GM21447 (cell line): ENCODE results near the gene CD160.
"Not testable (repeated sequence)": the region's sequence is repeated elsewhere in the genome, so short reads cannot be mapped to it uniquely, and the experiment has no call there.

Experiments
- ATAC-seq: cut with Tn5 transposase; IDR thresholded peaks from one replicate; pipeline ENCODE4 v1.9.1; 2021; ENCODE audit not compliant: unreplicated experiment

Gene CD160

DNA sequence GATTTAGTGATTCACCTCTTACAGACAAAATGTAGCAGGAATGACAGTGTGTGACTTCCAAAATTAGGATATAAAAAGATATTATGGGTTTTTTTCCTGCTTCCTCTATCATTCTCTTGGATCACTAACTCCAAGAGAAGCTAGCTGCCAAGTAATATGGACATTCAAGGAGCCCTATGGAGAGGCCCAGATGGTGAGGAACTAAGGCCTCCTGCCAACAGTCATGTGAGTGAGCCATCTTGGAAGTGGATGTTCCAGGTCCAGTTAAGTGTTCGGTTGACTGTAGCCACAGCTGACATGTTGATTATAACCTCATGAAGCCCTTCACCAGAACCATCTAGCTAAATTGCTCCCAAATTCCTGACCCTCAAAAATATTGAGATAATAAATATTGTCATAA, 38.8 kb downstream of the CD160 start:
- ATAC-seq: no peak

DNA sequence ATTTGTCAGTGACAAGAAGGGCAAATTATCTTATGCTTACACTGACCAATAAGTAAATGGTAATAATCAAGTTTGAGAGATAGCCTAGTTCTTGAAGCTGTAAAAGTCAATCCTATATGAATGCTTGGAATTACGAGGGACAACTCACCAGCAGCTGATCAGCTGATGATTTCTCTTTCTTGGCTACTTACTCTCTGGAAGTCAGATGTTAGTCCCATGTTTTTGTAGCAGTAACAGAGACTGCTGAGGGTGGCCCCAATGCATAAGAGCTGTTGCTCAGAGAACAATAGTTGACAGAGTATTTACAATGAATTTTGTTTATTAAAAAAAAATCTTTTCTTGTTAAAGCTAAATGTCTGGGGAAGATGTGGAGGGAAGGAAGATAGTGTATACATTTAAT, 39.3 kb downstream of the CD160 start:
- ATAC-seq: no peak

DNA sequence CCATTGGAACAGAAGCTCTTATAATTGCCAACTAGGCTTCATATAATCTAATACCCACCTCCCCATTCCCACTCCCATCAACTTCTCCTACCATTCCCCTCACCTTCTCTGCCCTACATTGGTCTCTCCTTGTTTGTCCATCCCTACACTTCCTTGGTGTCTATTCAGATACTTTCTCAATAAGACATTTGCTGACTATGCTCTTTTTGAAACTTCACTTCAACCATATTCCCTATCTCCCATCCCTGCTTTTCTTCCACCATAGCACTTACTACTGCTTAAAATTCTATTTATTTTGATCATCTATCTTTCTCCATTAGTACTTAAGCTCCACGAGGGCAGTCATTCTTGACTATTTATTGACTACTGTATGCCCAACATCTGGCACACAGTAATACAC, 40.4 kb downstream of the CD160 start:
- no peak for ATAC-seq

DNA sequence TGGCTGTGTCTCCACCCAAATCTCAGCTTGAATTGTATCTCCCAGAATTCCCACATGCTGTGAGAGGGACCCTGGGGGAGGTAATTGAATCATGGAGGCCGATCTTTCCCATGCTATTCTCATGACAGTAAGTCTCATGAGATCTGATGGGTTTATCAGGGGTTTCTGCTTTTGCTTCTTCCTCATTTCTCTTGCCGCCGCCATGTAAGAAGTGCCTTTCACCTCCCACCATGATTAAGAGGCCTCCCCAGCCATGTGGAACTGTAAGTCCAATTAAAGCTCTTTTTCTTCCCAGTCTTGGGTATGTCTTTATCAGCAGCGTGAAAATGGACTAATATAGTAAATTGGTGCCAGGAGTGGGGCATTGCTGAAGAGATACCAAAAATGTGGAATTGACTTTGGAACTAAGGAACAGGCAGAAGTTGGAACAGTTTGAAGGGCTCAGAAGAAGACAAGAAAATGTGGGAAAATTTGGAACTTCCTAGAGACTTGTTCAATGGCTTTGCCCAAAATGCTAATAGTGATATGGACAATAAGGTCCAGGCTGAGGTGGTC, 41.2 kb downstream of the CD160 start:
- not testable (repeated sequence) for ATAC-seq

DNA sequence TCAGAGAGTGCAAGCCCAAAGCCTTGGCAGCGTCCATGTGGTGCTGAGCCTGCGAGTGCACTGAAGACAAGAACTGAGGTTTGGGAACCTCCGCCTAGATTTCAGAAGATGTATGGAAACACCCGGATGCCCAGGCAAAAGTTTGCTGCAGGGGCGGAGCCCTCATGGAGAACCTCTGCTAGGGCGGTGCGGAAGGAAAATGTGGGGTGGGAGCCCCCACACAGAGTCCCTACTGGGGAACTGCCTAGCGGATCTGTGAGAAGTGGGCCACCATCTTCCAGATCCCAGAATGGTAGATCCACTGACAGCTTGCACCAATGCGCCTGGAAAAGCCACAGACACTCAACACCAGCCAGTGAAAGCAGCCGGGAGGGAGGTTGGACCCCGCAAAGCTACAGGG, 42.2 kb downstream of the CD160 start:
- ATAC-seq: not testable (repeated sequence)

DNA sequence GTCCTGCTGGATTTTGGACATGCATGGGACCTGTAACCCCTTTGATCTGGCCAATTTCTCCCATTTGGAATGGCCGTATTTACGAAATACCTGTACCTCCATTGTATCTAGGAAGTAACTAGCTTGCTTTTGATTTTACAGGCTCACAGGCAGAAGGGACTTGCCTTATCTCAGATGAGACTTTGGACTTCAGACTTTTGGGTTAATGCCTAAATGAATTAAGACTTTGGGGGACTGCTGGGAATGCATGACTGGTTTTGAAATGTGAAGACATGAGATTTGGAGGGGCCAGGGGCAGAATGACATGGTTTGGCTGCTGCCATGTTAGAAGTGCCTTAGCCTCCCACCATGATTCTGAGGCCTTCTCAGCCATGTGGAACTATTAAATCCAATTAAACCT, 42.7 kb downstream of the CD160 start:
- not testable (repeated sequence) for ATAC-seq

DNA sequence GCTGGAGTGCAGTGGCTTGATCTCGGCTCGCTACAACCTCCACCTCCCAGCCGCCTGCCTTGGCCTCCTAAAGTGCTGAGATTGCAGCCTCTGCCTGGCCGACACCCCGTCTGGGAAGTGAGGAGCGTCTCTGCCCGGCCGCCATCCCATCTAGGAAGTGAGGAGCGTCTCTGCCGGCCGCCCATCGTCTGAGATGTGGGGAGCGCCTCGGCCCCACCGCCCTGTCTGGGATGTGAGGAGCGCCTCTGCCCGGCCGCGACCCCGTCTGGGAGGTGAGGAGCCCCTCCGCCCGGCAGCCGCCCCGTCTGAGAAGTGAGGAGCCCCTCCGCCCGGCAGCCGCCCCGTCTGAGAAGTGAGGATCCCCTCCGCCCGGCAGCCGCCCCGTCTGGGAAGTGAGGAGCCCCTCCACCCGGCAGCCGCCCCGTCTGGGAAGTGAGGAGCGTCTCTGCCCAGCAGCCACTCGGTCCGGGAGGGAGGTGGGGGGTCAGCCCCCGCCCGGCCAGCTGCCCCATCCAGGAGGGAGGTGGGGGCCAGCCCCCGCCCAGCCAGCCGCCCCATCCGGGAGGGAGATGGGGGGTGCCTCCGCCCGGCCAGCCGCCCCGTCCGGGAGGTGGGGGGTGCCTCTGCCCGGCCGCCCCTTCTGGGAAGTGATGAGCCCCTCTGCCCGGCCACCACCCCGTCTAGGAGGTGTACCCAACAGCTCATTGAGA, 45.1 kb downstream of the CD160 start:
- ATAC-seq: not testable (repeated sequence)

DNA sequence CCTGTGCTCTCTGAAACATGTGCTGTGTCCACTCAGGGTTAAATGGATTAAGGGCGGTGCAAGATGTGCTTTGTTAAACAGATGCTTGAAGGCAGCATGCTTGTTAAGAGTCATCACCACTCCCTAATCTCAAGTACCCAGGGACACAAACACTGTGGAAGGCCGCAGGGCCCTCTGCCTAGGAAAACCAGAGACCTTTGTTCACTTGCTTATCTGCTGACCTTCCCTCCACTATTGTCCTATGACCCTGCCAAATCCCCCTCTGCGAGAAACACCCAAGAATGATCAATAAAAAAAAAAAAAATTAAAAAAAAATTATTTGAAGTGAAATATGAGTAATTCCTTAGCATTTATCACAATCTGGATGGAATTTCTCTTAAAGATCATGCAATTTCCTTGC, 45.8 kb downstream of the CD160 start:
- ATAC-seq: not testable (repeated sequence)

DNA sequence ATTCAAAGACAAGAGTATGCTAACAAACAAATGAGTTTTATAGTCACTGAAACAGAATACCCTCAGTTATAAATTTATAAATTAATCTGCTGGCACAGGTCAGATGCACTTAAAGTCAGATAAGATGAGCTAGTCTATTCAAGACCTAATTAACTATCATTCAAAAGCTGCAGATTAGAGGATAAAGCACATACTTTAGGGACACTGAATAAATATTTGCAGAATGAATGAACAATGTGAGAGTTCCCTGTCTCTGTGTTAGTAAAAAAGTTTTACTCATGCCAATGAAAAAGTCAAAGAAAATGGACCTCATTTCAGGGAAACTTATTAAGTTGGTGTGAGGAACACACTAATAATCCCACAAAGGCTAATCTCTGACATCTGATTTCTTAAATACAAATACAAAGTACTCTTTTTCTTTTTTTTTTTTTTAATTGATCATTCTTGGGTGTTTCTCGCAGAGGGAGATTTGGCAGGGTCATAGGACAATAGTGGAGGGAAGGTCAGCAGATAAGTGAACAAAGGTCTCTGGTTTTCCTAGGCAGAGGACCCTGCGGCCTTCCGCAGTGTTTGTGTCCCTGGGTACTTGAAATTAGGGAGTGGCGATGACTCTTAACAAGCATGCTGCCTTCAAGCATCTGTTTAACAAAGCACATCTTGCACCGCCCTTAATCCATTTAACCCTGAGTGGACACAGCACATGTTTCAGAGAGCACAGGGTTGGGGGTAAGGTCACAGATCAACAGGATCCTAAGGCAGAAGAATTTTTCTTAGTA, 46.5 kb downstream of the CD160 start:
- not testable (repeated sequence) for ATAC-seq

DNA sequence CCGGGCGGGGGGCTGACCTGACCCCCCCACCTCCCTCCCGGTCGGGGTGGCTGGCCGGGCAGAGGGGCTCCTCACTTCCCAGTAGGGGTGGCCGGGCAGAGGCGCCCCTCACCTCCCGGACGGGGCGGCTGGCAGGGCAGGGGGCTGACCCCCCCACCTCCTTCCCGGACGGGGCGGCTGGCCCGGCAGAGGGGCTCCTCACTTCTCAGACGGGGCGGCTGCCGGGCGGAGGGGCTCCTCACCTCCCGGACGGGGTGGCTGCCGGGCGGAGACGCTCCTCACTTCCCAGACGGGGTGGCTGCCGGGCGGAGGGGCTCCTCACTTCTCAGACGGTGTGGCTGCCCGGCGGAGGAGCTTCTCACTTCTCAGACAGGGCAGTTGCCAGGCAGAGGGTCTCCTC, 47.6 kb downstream of the CD160 start:
- not testable (repeated sequence) for ATAC-seq

DNA sequence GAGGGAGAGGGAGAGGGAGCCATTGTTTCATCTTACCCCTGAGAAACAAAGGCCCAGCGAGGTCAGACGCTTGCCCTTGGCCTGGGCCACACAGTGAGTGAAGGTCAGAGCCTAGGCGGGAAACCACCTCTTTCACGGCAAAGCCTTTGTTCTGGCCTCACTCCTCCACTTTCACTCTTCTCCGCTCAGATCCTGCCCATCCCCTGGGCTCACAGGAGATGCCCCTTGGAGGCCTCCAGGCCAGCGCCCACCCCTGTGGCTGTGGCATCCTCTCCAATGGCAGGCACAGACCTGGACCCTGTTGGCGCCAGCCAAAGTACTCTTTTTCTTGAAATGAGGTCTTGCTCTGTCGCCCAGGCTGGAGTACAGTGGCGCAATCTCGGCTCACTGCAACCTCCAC, 48.7 kb downstream of the CD160 start:
- not testable (repeated sequence) for ATAC-seq

DNA sequence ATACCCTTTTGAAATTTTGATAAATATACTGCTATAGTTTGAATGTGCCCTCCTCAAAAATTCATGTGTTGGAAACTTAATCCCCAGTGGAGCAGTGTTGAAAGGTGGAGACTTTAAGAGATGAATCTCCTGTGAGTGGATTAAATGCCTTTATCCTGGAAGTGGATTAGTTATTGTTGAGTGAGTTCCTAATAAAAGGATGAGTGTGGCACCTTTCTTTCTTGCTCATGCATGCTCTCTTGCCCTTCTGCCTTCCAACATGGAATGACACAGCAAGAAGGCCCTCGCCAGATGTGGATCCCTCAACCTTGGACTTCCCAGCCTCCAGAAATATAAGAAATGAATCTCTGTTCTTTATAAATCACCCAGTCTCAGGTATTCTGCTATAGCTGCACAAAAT, 51.8 kb downstream of the CD160 start:
- ATAC-seq: no peak

DNA sequence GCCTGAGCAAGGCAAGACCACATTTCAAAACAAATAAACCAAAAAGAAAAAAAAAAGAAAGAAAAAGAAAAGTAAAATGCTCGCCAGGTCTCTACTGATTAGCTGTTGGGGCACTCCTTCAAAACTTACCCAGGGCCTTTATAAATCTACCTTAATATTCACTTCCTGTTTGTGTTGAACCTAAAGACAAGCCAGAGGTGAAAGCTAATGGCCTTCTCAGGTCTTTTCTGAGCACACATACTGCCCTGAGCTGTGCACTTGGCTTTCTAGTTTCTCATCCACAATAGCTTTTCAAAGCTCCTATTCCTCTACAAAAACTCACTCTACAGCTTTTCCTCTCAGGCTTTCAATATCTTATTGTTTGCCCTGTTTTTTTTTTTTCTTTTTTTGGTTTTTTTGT, 54.1 kb downstream of the CD160 start:
- ATAC-seq: no peak

DNA sequence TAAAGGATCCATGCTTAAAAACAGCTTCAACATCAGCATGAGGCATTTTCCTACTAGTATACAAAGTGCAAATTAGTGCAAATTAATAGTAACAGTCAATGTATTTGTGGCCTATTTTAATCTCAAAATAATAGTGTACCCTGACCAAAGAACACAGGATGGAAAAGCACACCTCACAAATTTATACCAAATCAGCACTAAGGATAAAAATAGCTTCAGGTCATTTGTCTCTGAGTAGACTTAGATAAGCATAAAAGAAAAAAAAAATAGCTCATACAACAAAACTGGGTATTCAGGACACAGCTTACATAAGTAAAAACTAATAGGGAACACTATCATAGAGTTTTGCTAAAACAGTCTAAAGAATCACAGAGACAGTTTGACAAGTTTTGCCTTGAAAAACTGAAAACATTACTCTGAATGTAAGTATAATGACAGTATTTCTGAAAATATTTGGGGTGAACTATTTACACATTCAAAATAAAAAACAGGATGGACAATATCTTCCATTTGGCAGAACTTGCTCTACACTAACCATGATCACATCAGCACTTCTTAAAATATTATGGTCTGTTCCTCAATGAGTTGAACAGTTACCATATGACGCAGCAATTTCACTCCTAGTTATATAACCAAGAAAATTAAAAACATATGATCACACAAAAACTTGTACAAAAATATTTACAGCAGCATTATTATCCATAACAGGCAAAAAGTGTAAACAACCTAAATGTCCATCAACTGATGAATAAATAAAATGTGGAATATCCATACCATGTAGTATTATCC, 58.3 kb downstream of the CD160 start:
- ATAC-seq: no peak

DNA sequence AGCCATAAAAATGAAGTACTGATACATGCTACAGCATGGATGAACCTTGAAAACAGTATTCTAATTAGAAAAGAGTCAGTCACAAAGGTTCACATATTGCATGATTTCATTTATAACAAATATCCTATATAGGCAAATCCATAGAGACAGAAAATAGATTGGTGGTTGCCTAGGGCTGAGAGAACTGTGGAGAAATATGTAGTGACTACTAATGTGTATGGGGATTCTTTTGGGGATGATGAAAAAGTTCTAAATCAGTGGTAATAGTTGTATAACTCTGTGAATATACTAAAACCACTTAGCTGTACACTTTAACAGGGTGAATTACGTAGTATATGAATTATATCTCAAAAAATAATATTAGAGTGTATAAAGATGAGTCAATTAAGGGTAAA, 58.8 kb downstream of the CD160 start:
- ATAC-seq: no peak

DNA sequence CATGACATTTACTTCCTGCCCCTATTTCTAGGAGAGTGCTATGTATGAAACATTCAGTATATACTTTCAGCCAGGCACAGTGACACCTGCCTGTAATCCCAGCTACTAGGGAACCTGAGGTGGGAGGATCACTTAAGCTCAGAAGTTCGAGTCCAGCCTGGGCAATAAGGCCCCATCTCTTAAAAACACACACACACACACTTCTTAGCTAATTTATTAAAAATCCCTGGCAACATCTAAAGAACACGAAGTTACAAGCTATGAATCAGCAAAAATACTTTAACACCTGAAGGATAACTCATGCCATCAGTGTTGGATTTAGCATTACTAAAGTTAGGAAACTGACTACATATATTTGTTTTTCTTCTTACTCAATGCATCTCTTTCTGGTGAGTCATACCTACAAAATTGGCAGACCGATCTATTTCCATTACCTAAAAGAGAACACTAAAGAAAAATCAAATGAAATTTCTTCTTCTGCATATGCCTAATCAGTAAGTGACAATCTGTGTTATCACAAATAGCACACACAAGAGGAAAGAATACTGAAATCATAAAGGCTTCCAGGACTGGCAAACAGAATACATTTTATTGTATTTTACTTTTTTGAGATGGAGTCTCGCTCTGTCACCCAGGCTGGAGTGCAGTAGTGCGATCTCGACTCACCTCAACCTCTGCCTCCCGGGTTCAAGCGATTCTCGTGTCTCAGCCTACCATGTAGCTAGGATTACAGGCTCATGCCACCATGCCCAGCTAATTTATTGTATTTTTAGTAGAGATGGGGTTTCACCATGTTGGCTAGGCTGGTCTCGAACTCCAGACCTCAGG, 63.2 kb downstream of the CD160 start:
- ATAC-seq: no peak

DNA sequence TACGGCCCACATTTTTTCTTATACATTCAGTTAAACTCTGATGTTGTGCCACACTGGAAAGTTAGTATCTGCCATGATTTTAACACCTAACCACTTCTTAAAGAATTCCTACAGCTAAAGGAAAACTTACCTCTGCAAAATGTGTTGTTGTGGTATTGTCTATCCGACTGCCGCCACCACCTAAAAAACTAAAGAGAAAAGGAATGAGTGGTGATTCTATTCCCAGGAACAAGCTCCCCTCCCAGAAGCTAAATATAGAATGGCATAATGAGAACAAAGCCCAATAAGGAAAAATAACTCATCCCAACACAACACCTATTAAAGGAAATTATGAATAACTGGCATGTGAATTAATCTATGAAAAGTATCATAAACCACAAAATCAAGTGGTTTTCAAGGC, 65.1 kb downstream of the CD160 start:
- ATAC-seq: no peak

DNA sequence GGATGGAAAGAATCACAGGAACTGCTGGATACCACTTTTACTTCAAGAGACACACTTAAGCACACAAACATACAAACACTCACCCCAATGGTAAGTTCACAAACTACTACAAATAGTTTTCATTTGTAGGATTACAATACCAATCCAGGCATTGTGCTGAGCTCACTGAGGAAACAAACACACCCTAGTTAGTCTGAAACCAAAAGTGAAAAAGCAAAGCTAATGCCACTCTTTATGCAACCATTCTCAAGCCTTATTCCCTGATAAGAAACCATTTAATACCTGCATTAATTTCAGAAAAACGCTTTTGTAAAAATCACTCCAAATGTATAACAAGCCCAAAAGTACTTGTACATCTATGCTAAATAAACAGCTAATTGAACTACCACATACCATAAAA, 66.2 kb downstream of the CD160 start:
- peak; percentile 55 for ATAC-seq

DNA sequence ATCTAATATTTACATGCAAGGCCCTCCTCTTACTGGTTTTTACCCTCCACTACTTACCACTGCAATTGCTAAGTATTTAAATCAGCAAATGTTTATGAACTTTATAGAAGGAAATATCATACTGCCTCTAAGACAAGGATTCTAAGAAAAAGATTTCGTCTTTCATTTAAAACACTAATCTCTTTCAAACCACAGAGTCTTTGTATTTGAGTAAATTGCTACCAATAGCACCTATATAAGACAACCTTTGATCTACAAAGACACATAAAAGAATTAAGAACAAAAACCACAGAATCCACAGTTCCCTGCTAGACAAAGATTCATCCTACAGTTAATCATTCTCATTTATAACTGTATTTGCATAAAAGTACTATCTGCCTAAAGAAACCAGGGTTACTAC, 67.0 kb downstream of the CD160 start:
- ATAC-seq: no peak

DNA sequence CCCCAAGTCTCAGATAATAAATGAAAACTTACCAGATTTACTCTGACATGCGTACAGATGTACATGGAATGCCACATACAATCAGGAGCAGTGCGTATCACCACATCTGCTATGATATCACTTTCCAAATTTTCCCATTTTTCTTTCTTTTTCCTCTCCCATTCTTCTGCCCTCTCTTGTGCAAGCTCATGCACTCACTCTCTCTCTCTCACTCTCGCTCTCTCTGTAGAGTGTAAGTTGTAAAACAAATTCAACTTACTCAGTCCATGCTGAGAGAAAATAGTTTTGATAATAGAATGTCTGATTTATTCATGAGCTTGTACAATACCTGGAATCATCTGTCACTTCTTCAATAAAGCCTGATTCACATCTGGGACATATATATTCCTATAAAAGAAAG, 69.3 kb downstream of the CD160 start:
- no peak for ATAC-seq
